ENCODE results near the gene PIM3. TPM values are rescaled to one million over a fixed set of nuclear protein-coding genes. Genes with fewer than 3 reads are reported as not detected.

PIM3 gene
- total RNA-seq, 2 donors from 2014 or later, result 209 to 236 TPM

- no peak overlapping the region for H3K4me3 Mint-ChIP-seq
- DNase-seq (no peak), ATAC-seq (replicated peaks in 1 of 2) (no peak)
- H3K9me3 Mint-ChIP-seq, result no peaks in the 10 kb centered on the region
- H3K27ac Mint-ChIP-seq, result no peak overlapping the region
- H3K36me3 Mint-ChIP-seq (ENCODE audit: insufficient read depth in 2 of 2), result no peaks in the 10 kb centered on the region
- no peaks in the 10 kb centered on the region for H3K27me3 Mint-ChIP-seq (ENCODE audit: low read depth)
- peaks cover 38% of the 10 kb centered on the region for H3K4me1 Mint-ChIP-seq (ENCODE audit: low read depth)
These were observed 38.1 kb upstream of the PIM3 start for GRCh38 chr22:49922484-49922883.

GRCh38 chr22:49922926-49923325 lies 37.6 kb upstream of the PIM3 start:
- Mint-ChIP-seq H3K27ac (no peak overlapping the region), H3K36me3 (ENCODE audit: insufficient read depth in 2 of 2) (no peaks in the 10 kb centered on the region), H3K27me3 (ENCODE audit: low read depth) (no peaks in the 10 kb centered on the region), H3K9me3 (no peaks in the 10 kb centered on the region), H3K4me3 (no peak overlapping the region), H3K4me1 (ENCODE audit: low read depth) (peaks cover 38% of the 10 kb centered on the region)
- DNase-seq, result no peak
- ATAC-seq (replicated peaks in 1 of 2), result no peak

GRCh38 chr22:49923445-49923844 lies 37.1 kb upstream of the PIM3 start:
- no peak overlapping the region for H3K4me3 Mint-ChIP-seq
- peaks cover 38% of the 10 kb centered on the region for H3K4me1 Mint-ChIP-seq (ENCODE audit: low read depth)

GRCh38 chr22:49924113-49924833 lies 36.3 kb upstream of the PIM3 start:
- ATAC-seq (replicated peaks in 1 of 2), result no peak
- Mint-ChIP-seq H3K27ac (no peak overlapping the region), H3K4me3 (peak overlapping the region in 1 of 2 donors; percentile 8), H3K4me1 (ENCODE audit: low read depth) (peaks cover 38% of the 10 kb centered on the region), H3K36me3 (ENCODE audit: insufficient read depth in 2 of 2) (no peaks in the 10 kb centered on the region), H3K9me3 (no peaks in the 10 kb centered on the region), H3K27me3 (ENCODE audit: low read depth) (no peaks in the 10 kb centered on the region)
- no peak for DNase-seq

More at GRCh38 chr22:49923445-49923844, 37.1 kb upstream of the PIM3 start:
- H3K27ac Mint-ChIP-seq, result no peak overlapping the region
- DNase-seq (no peak), ATAC-seq (replicated peaks in 1 of 2) (no peak)
- no peaks in the 10 kb centered on the region for H3K9me3 Mint-ChIP-seq
- no peaks in the 10 kb centered on the region for H3K36me3 Mint-ChIP-seq (ENCODE audit: insufficient read depth in 2 of 2)
- no peaks in the 10 kb centered on the region for H3K27me3 Mint-ChIP-seq (ENCODE audit: low read depth)

GRCh38 chr22:49925525-49926128 lies 34.9 kb upstream of the PIM3 start:
- Mint-ChIP-seq H3K36me3 (ENCODE audit: insufficient read depth in 2 of 2) (no peaks in the 10 kb centered on the region), H3K4me1 (ENCODE audit: low read depth) (peaks cover 36% of the 10 kb centered on the region), H3K4me3 (peak overlapping the region; percentile 83 to 86), H3K27ac (peak overlapping the region; percentile 93), H3K9me3 (no peaks in the 10 kb centered on the region), H3K27me3 (ENCODE audit: low read depth) (no peaks in the 10 kb centered on the region)
- DNase-seq (peak; percentile 68 to 73), ATAC-seq (replicated peaks in 1 of 2) (peak; percentile 66 to 71)

- Mint-ChIP-seq H3K36me3 (ENCODE audit: insufficient read depth in 2 of 2) (no peaks in the 10 kb centered on the region), H3K27ac (peak overlapping the region; percentile 44), H3K27me3 (ENCODE audit: low read depth) (no peaks in the 10 kb centered on the region), H3K4me1 (ENCODE audit: low read depth) (peaks cover 46% of the 10 kb centered on the region), H3K9me3 (no peaks in the 10 kb centered on the region), H3K4me3 (peak overlapping the region; percentile 38 to 40)
- ATAC-seq (replicated peaks in 1 of 2), result no peak
- DNase-seq, result no peak
These were observed 33.7 kb upstream of the PIM3 start for GRCh38 chr22:49926916-49927315.

GRCh38 chr22:49927483-49928184 lies 32.9 kb upstream of the PIM3 start:
- peaks cover 49% of the 10 kb centered on the region for H3K4me1 Mint-ChIP-seq (ENCODE audit: low read depth)
- DNase-seq (no peak), ATAC-seq (replicated peaks in 1 of 2) (no peak)
- no peaks in the 10 kb centered on the region for H3K9me3 Mint-ChIP-seq
- H3K27me3 Mint-ChIP-seq (ENCODE audit: low read depth), result no peaks in the 10 kb centered on the region
- H3K4me3 Mint-ChIP-seq, result peak overlapping the region; percentile 38 to 40
- H3K36me3 Mint-ChIP-seq (ENCODE audit: insufficient read depth in 2 of 2), result no peaks in the 10 kb centered on the region
- peak overlapping the region; percentile 44 for H3K27ac Mint-ChIP-seq

- no peak for ATAC-seq (replicated peaks in 1 of 2)
These were observed 32.4 kb upstream of the PIM3 start for GRCh38 chr22:49928185-49928495.

GRCh38 chr22:49928555-49929210 lies 31.9 kb upstream of the PIM3 start:
- H3K27me3 Mint-ChIP-seq (ENCODE audit: low read depth), result no peaks in the 10 kb centered on the region
- H3K4me3 Mint-ChIP-seq, result peak overlapping the region in 1 of 2 donors; percentile 51
- H3K36me3 Mint-ChIP-seq (ENCODE audit: insufficient read depth in 2 of 2), result no peaks in the 10 kb centered on the region
- H3K9me3 Mint-ChIP-seq, result no peaks in the 10 kb centered on the region
- H3K4me1 Mint-ChIP-seq (ENCODE audit: low read depth), result peaks cover 59% of the 10 kb centered on the region
- DNase-seq, result no peak
- no peak overlapping the region for H3K27ac Mint-ChIP-seq
- no peak for ATAC-seq (replicated peaks in 1 of 2)

More at GRCh38 chr22:49928185-49928495, 32.4 kb upstream of the PIM3 start:
- no peak overlapping the region for H3K27ac Mint-ChIP-seq
- no peak for DNase-seq
- peak overlapping the region in 1 of 2 donors; percentile 51 for H3K4me3 Mint-ChIP-seq
- no peaks in the 10 kb centered on the region for H3K27me3 Mint-ChIP-seq (ENCODE audit: low read depth)
- H3K4me1 Mint-ChIP-seq (ENCODE audit: low read depth), result peaks cover 54% of the 10 kb centered on the region
- H3K9me3 Mint-ChIP-seq, result no peaks in the 10 kb centered on the region
- no peaks in the 10 kb centered on the region for H3K36me3 Mint-ChIP-seq (ENCODE audit: insufficient read depth in 2 of 2)

- Mint-ChIP-seq H3K27me3 (ENCODE audit: low read depth) (no peaks in the 10 kb centered on the region), H3K4me3 (peak overlapping the region; percentile 31 to 32), H3K9me3 (no peaks in the 10 kb centered on the region), H3K36me3 (ENCODE audit: insufficient read depth in 2 of 2) (no peaks in the 10 kb centered on the region), H3K4me1 (ENCODE audit: low read depth) (peaks cover 64% of the 10 kb centered on the region), H3K27ac (no peak overlapping the region)
- peak; percentile 84 to 93 for DNase-seq
- ATAC-seq (replicated peaks in 1 of 2), result peak; percentile 77 to 83
These were observed 31.2 kb upstream of the PIM3 start for GRCh38 chr22:49929211-49929979.

- no peaks in the 10 kb centered on the region for H3K9me3 Mint-ChIP-seq
- no peak overlapping the region for H3K27ac Mint-ChIP-seq
- DNase-seq (no peak), ATAC-seq (replicated peaks in 1 of 2) (no peak)
- no peaks in the 10 kb centered on the region for H3K27me3 Mint-ChIP-seq (ENCODE audit: low read depth)
- no peaks in the 10 kb centered on the region for H3K36me3 Mint-ChIP-seq (ENCODE audit: insufficient read depth in 2 of 2)
- peak overlapping the region; percentile 27 to 31 for H3K4me3 Mint-ChIP-seq
- peaks cover 59% of the 10 kb centered on the region for H3K4me1 Mint-ChIP-seq (ENCODE audit: low read depth)
These were observed 30.5 kb upstream of the PIM3 start for GRCh38 chr22:49929994-49930575.

All from activated T-cell treated with anti-CD3 and anti-CD28 coated beads, Interleukin-2, amount 50 U/mL, for 72 hours (primary cell).